Stimulated activated naive CD4-positive, alpha-beta T cell (primary cell): Measurements from ENCODE around the gene STMP1.
"Not testable (repeated sequence)": the region's sequence is repeated elsewhere in the genome, so short reads cannot be mapped to it uniquely, and the experiment has no call there.

Experiments used
- DNase-seq, 6 experiments: peaks; one replicate each; lab custom pipeline; 2025; lab: John Stamatoyannopoulos, UW

STMP1 gene

GRCh38 chr7:135662373-135663114 lies at the start of gene STMP1:
TSS of gene STMP1 (plus strand) at chr7:135662514.
- peak; percentile 86 to 93 (median 93) for DNase-seq

DNA sequence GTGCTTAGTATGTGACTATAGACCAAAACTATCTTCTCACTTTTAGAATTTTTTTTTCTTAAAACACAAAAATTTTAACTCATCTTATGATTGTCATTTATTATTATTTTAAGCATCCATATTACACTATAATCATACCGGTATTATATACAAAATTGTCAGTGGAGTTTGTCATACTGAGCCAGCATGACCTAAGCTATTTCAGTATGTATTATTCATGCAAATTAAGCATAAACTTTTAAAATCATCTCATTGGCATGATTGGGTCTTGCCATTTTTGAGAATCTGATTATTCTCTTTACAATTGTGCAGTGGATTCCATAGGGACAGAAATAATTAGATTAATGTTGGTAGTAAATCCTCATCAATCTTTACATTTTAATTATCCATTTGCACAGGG lies 46.2 kb upstream of the STMP1 start:
- no peak for DNase-seq

DNA sequence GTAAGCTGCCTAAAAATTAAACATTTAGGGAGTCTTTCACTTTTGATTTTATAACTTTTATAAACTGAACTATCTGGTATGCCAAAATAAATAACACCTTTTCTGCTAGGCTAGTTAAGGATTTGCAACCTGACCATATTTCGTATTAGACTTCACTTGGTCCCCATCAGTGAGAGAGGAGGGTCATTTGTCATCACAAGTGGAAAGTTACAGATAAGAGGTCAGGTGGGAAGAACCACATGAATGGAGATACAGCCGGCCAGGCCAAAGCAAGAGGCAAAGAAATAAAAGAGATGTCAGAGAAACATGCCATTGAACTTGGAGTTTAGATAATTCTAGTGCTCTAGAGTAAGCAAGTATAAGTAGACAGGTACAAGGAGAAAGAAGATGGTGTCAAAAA lies 44.5 kb upstream of the STMP1 start:
- DNase-seq: no peak

GRCh38 chr7:135618510-135618909 lies 43.8 kb upstream of the STMP1 start:
- DNase-seq: no peak

DNA sequence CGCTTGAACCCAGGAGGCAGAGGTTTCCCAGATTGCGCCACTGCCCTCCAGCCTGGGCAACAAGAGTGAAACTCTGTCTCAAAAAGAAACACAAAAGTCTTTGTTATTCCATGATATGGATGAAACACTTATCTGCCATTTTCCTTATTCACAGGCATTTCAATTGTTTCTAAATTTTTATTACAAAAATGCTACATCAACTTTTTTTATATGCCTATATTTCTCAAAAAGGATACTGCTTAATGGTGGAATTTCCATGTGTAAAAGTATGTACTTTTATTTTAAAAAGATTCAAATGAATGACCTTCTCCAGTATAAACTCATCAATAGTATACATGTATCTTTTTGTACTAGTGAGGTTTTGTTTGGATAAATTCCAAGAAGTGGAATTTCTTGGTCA lies 41.9 kb upstream of the STMP1 start:
- no peak for DNase-seq

GRCh38 chr7:135620980-135621850 lies 41.1 kb upstream of the STMP1 start:
- peak in 3 of 6 experiments; percentile 4 to 38 (median 23) for DNase-seq

DNA sequence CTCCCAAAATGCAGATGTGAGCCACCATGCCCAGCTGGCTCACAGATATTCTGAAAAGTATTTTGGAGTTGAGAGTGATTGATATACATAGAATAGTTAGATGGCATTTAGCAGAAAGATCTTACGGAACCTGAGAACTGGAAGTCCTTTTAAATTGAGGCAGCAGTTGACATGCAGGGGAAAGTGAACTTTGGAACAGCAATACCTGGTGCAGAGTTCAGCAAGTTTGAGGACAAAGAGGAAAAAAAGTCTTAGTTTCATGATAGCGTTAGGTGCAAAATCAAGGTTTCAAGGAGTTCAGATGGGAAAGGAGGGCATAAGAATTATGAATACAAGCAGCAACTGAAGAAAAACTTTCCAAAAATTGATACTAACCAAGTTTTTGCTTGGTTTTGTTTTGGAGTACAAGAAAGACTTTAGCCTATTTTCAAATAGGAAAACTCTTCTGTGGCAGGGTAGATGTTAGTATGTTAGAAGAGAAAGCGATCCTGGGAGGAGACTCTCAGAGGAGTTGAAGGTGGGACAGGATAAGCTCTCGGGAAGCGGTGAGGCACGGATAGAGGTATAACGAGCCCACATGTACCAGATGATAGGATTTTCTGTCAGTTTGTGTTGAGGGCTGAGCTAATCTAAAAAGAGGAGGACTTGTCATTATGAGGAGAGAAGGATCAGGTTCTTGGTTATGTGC lies 28.0 kb upstream of the STMP1 start:
- DNase-seq: no peak

GRCh38 chr7:135639690-135640089 lies 22.6 kb upstream of the STMP1 start:
- DNase-seq: not testable (repeated sequence)

DNA sequence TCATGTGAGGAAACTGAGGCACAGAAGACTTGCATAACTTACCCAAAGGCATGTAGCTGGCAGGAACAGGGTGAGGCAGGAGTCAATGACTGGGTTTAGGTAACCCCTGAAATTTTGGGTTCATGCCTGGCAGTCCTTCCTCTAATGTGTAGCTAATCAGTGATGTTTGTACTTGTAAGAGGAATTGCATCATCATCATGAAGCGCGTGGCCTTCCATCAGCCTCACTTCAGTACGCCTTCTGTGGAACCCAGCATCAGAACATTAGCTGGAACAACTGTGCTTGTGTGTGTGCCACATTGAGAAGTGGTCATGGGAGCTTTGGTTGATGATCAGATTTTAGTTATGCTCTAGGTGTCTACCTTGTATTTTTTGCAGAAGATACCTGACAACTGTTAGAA lies 18.2 kb upstream of the STMP1 start:
- DNase-seq: no peak

- no peak for DNase-seq
Observed at GRCh38 chr7:135644729-135645128, 17.6 kb upstream of the STMP1 start.

- DNase-seq: peak in 2 of 6 experiments; percentile 43 to 48
Observed at GRCh38 chr7:135645296-135645904, 16.9 kb upstream of the STMP1 start.

GRCh38 chr7:135647755-135648154 lies 14.6 kb upstream of the STMP1 start:
- no peak for DNase-seq

GRCh38 chr7:135648235-135648634 lies 14.1 kb upstream of the STMP1 start:
- no peak for DNase-seq

DNA sequence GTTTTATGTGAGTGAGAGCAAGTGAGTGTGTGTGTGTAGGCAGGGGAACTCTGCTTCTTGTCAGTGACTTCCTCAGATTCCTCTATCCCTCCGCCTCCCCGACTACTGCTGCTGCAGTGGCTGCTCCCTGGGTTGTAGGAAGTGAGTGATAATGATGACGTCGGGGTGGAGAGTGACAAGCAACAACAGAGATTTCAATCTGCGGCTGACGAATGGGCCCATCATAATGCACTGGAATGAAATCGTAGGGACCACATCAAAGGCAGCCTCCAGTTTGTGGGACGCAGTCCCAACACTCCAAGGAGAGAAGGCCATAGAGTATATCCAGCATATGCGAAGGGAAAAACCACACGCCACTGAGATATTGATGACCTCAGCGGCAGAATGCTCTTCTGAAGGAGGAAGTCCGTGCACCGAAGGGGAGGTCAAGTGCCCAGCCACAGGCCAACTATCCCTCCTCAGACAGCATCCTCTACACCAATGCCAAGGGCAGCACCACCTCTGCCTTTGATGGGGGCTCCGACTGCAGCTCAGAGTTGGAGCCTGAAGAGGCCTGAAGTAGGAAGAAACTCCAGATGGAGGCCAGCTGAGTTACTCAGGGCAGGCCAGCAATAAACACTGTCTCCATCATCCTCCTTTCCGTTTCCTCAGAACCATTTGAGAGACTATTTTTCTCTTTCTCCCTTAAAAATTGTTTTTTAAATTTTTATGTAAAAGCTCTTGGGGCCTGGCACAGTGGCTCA lies 11.3 kb upstream of the STMP1 start:
- no peak for DNase-seq

GRCh38 chr7:135653340-135654080 lies 8.8 kb upstream of the STMP1 start:
- DNase-seq: no peak

- DNase-seq: no peak
Observed at GRCh38 chr7:135658564-135658963, 3.8 kb upstream of the STMP1 start.

GRCh38 chr7:135659159-135659846 lies 3.0 kb upstream of the STMP1 start:
- no peak for DNase-seq

GRCh38 chr7:135661311-135662122 lies 797 bp upstream of the STMP1 start:
- DNase-seq: no peak

DNA sequence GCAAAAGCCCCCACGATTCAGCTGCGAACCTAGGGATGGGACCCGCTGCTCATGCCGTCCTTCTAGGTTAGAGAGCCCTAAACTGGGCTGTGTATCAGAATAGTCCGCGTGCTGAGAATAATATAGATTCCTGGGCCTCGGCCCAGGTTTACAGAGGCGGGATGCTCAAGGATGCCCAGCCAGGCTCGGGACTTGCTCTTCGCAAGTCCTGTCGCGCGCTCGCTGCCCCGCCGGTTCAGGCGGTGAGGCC lies 266 bp upstream of the STMP1 start:
- DNase-seq: no peak
